DND-41 (cell line): ENCODE data around the gene SH2B3.

Source experiments
- ATAC-seq: fragments of 200-7000 bp; cut with Tn5 transposase; 3 replicates; pipeline ENCODE4 v1.9.1; 2021; ENCODE audit warnings: low read depth; ENCODE audit not compliant: insufficient read depth
- DNase-seq: peaks from one replicate; pipeline ENCODE4 v3.0.0-alpha.2; 2020
- H2AFZ ChIP-seq: 2 replicates; pipeline ENCODE4 v1.6.0; 2012; ENCODE audit warnings: low read depth, low read length
- H3K27ac ChIP-seq: 2 replicates; pipeline ENCODE4 v1.5.1; 2012; ENCODE audit warnings: low read length, inconsistent platforms
- H3K27me3 ChIP-seq: fragments of 200-600 bp; sonication (generic); 2 replicates; pipeline ENCODE4 v1.6.0; 2012; ENCODE audit warnings: low read length, mild to moderate bottlenecking, inconsistent platforms; ENCODE audit not compliant: insufficient read depth, poor library complexity
- H3K36me3 ChIP-seq: 2 replicates; pipeline ENCODE4 v1.5.1; 2012; ENCODE audit warnings: low read length, inconsistent platforms; ENCODE audit not compliant: insufficient read depth
- H3K4me1 ChIP-seq: 2 replicates; pipeline ENCODE4 v1.5.1; 2012; ENCODE audit warnings: mild to moderate bottlenecking, low read length; ENCODE audit not compliant: insufficient read depth
- H3K4me2 ChIP-seq: 2 replicates; pipeline ENCODE4 v1.6.0; 2012; ENCODE audit warnings: mild to moderate bottlenecking, moderate library complexity, low read length, inconsistent platforms; ENCODE audit not compliant: insufficient read depth
- H3K4me3 ChIP-seq, 2 experiments: fragments of 200-600 bp in 1 of 2; shearing (Covaris generic) in 1 of 2; 2 replicates each; pipeline ENCODE4 v1.5.1; 2012 to 2016; ENCODE audit warnings: inconsistent platforms in 2 of 2, low read length in 2 of 2, mild to moderate bottlenecking in 2 of 2, low read depth in 1 of 2, moderate library complexity in 1 of 2
- H3K79me2 ChIP-seq: 2 replicates; pipeline ENCODE4 v1.6.0; 2012; ENCODE audit warnings: low read length, inconsistent platforms; ENCODE audit not compliant: insufficient read depth
- H3K9ac ChIP-seq: 2 replicates; pipeline ENCODE4 v1.6.0; 2012; ENCODE audit warnings: low read depth, mild to moderate bottlenecking, inconsistent platforms, low read length, moderate library complexity
- H3K9me3 ChIP-seq: 2 replicates; pipeline ENCODE4 v1.5.1; 2012; ENCODE audit warnings: low read length, moderate library complexity, mild to moderate bottlenecking, inconsistent platforms; ENCODE audit not compliant: insufficient read depth, severe bottlenecking
- H4K20me1 ChIP-seq: 2 replicates; pipeline ENCODE4 v1.6.0; 2012; ENCODE audit warnings: low read length; ENCODE audit not compliant: insufficient read depth
- CTCF ChIP-seq: IDR thresholded peaks from 2 replicates; pipeline ENCODE4 v1.5.1; 2012; ENCODE audit warnings: borderline replicate concordance, low read length, moderate library complexity, mild to moderate bottlenecking; ENCODE audit not compliant: poor library complexity, severe bottlenecking; ENCODE audit errors: extremely low read depth
- EZH2 ChIP-seq: IDR thresholded peaks from 3 replicates; pipeline ENCODE4 v1.6.1; 2012; ENCODE audit warnings: borderline replicate concordance, low read depth, mild to moderate bottlenecking, moderate library complexity, low read length, inconsistent platforms; ENCODE audit not compliant: severe bottlenecking

Gene SH2B3

GRCh38 chr12:111387747-111388323, 17.9 kb upstream of the SH2B3 start:
- Histone ChIP-seq H4K20me1 (no peaks in the 10 kb centered on the region; the same call in 1 of the 2 replicates), H3K27ac (no peak overlapping the region), H3K4me1 (no peaks in the 10 kb centered on the region), H2AFZ (no peak overlapping the region), H3K9ac (no peak overlapping the region), H3K36me3 (no peaks in the 10 kb centered on the region), H3K27me3 (peaks cover 4% of the 10 kb centered on the region), H3K4me3 (no peak overlapping the region), H3K79me2 (no peaks in the 10 kb centered on the region), H3K9me3 (no peaks in the 10 kb centered on the region), H3K4me2 (no peak overlapping the region)
- DNase-seq (no peak), ATAC-seq (no peak)
- TF ChIP-seq CTCF (no peak), EZH2 (no peak)

DNA sequence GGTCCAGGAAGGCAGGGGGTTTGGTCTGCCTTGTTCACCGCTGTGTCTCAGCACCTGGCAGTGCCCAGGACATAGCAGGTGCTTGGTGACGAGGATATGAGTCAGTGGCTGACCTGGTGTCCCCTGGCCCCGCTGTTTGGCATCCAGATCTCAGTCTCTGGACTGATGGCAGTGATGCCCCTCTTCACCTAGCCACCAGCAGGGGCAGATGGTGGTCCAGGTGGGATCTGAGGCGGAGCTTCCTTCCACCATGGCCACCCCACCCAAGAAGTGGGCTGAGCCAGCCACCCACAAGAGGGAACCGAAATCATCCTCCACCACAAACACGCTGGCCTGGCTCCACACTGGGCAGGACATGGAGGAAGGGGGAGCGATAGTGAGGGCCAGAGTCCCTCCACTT, 16.1 kb upstream of the SH2B3 start:
- Histone ChIP-seq H3K4me3 (no peak overlapping the region), H3K27me3 (peaks cover 4% of the 10 kb centered on the region), H4K20me1 (no peaks in the 10 kb centered on the region; the same call in 1 of the 2 replicates), H3K4me1 (no peaks in the 10 kb centered on the region), H3K9me3 (no peaks in the 10 kb centered on the region), H3K9ac (no peak overlapping the region), H3K4me2 (no peak overlapping the region), H3K79me2 (no peaks in the 10 kb centered on the region), H2AFZ (no peak overlapping the region), H3K36me3 (no peaks in the 10 kb centered on the region), H3K27ac (no peak overlapping the region)
- DNase-seq (no peak), ATAC-seq (no peak)
- TF ChIP-seq CTCF (no peak), EZH2 (no peak)

DNA sequence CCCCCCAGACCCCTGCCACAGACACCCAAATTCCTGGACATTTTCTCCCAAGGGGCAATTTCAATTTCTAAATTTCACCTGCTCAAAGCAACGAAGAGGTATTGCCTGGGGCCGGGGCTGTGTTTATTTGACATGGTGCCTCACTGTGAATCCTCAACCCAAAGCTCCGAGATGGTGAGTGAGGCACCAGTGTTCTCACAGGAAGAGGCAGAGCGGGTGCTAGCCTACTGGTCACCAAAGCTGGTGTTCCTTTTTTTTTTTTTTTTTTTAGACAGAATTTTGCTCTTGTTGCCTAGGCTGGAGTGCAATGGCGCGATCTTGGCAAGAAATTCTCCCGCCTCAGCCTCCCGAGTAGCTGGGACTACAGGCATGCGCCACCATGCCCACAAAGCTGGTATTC, 14.8 kb upstream of the SH2B3 start:
- TF ChIP-seq CTCF: no peak
- TF ChIP-seq EZH2: no peak
- Histone ChIP-seq H3K4me1 (no peaks in the 10 kb centered on the region), H3K27me3 (peaks cover 4% of the 10 kb centered on the region), H3K27ac (no peak overlapping the region), H4K20me1 (no peaks in the 10 kb centered on the region; the same call in 1 of the 2 replicates), H3K9ac (no peak overlapping the region), H3K4me2 (no peak overlapping the region), H3K9me3 (no peaks in the 10 kb centered on the region), H2AFZ (no peak overlapping the region), H3K79me2 (no peaks in the 10 kb centered on the region), H3K4me3 (no peak overlapping the region), H3K36me3 (no peaks in the 10 kb centered on the region)
- no peak for ATAC-seq
- no peak for DNase-seq
